Left ventricle myocardium superior (tissue), 1 donor: ENCODE results near the gene INHBE. TPM values are rescaled to one million over a fixed set of nuclear protein-coding genes. Genes with fewer than 3 reads are reported as not detected.
"Not testable (repeated sequence)": the region's sequence is repeated elsewhere in the genome, so short reads cannot be mapped to it uniquely, and the experiment has no call there.

Experiments used
- ATAC-seq: fragments of 200-7000 bp; cut with Tn5 transposase; one replicate; pipeline ENCODE4 v1.9.1; 2020; ENCODE audit warnings: mild to moderate bottlenecking, moderate library complexity
- DNase-seq: peaks from one replicate; pipeline ENCODE4 v3.0.0-alpha.2; 2020
- intact Hi-C: fragments of 100-400 bp; cut with micrococcal nuclease; formaldehyde crosslinking; loops from one replicate; pipeline ENCODE4 v1.11.0; 2022
- total RNA-seq: library from RNA; stranded (reverse); fragmentation: NEBNext Ultra II Directional; extraction: Animal tissue kit (Norgen Biotek cat#: 25700); gene quantifications from one replicate; pipeline ENCODE4 v1.2.1, GENCODE V29; 2021
- donor health status: DM: no; HTN: yes; CAD: no; lungs with severe emphysema.

INHBE gene
- total RNA-seq, 1 donor from 2014 or later = not detected

GRCh38 chr12:57487597-57488401, 32.7 kb downstream of the INHBE start, which contains the start of gene MARS1:
TSS of gene MARS1 (plus strand) at chr12:57488068. CDS start at chr12:57488091, 23 bp downstream.
- peak; percentile 94 for DNase-seq
- intact Hi-C loops = no loop called here
- ATAC-seq = peak; percentile 99

- DNase-seq (no peak), ATAC-seq (no peak)
- intact Hi-C loops = no loop called here
These were observed 33.5 kb downstream of the INHBE start for GRCh38 chr12:57488402-57489156.

- intact Hi-C loops = no loop called here
- DNase-seq (no peak), ATAC-seq (no peak)
These were observed 34.1 kb downstream of the INHBE start for GRCh38 chr12:57489157-57489641.

- intact Hi-C loops = no loop called here
- DNase-seq (no peak), ATAC-seq (no peak)
These were observed 35.0 kb downstream of the INHBE start for GRCh38 chr12:57490126-57490525.

GRCh38 chr12:57491393-57492280, 36.5 kb downstream of the INHBE start:
- intact Hi-C loops = no loop called here
- DNase-seq (no peak), ATAC-seq (no peak)

GRCh38 chr12:57495051-57495701, 40.1 kb downstream of the INHBE start:
- DNase-seq, ATAC-seq, intact Hi-C loops: not testable (repeated sequence)

GRCh38 chr12:57496822-57497221, 41.7 kb downstream of the INHBE start:
- DNase-seq (no peak), ATAC-seq (no peak)
- intact Hi-C loops = no loop called here

- no peak for DNase-seq
- no peak for ATAC-seq
- intact Hi-C loops = no loop called here
These were observed 42.4 kb downstream of the INHBE start for GRCh38 chr12:57497223-57498131.

GRCh38 chr12:57498132-57498502, 43.0 kb downstream of the INHBE start:
- intact Hi-C loops = no loop called here
- DNase-seq = no peak
- no peak for ATAC-seq

GRCh38 chr12:57498571-57498970, 43.5 kb downstream of the INHBE start:
- DNase-seq = no peak
- no peak for ATAC-seq
- intact Hi-C loops = no loop called here

- DNase-seq (no peak), ATAC-seq (no peak)
- intact Hi-C loops = no loop called here
These were observed 45.1 kb downstream of the INHBE start for GRCh38 chr12:57500213-57500612.

- intact Hi-C loops, DNase-seq, ATAC-seq: not testable (repeated sequence)
These were observed 47.3 kb downstream of the INHBE start for GRCh38 chr12:57502311-57502969.

- intact Hi-C loops, DNase-seq, ATAC-seq: not testable (repeated sequence)
These were observed 51.4 kb downstream of the INHBE start for GRCh38 chr12:57506541-57506940.
